ENCODE results near the gene EXOC6.

EXOC6 gene

DNA sequence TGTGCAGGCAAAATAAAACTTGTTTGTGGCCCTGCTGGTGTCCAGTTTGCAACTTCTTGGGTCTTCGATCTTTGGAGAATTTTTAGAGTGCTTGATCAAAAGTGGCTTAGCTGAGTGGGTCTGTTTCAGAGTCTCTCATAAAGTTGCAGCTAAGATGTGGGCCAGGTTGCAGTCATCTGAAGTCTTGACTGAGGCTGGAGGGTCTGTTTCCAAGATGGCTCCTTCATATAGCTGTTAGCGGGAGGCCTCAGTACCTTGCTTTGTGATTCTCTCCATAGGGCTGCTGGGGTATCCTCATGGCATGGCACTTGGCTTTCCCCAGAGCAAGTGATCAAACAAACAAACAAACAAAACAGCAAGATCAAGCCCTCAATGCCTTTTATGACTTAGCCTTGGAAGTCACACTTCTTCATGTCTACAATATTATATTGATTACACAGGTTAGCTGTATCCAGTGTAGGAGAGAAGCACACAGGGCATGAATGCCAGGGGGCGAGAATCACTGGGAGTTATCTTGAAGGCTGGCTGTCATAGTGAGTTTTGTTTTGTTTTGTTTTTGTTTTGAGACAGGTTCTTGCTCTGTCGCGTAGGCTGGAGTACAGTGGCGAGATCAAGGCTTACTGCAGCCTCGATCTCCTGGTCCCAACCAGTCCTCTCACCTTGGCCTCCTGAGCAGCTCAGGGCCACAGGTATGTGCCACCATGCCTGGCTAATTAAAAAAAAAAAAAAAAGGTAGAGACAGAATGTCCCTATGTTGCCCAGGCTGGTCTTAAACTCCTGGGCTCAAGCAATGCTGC is 235.6 kb downstream of the EXOC6 start:
- H3K4me1 ChIP-seq (ENCODE audit: control insufficient read depth, insufficient read depth, low read length, poor library complexity, severe bottlenecking), result no peaks in the 10 kb centered on the region
- H3K27me3 ChIP-seq (replicated peaks; ENCODE audit: control insufficient read depth, insufficient read depth, low read length, poor library complexity, severe bottlenecking), result peaks cover 13% of the 10 kb centered on the region
- no peaks in the 10 kb centered on the region for H3K9me3 ChIP-seq (ENCODE audit: control insufficient read depth, low read length)
- H3K36me3 ChIP-seq (ENCODE audit: control insufficient read depth, insufficient read depth, low read length), result no peaks in the 10 kb centered on the region
- DNase-seq, result no peak
- H3K27ac ChIP-seq (ENCODE audit: insufficient read depth, low read length, poor library complexity, severe bottlenecking), result no peak overlapping the region
- no peak overlapping the region for H3K4me3 ChIP-seq (ENCODE audit: insufficient read depth, low read depth, low read length, poor library complexity, severe bottlenecking)

GRCh38 chr10:93085272-93085859 is 237.0 kb downstream of the EXOC6 start:
- H3K9me3 ChIP-seq (ENCODE audit: control insufficient read depth, low read length), result no peaks in the 10 kb centered on the region
- H3K4me3 ChIP-seq (ENCODE audit: insufficient read depth, low read depth, low read length, poor library complexity, severe bottlenecking), result no peak overlapping the region
- H3K27me3 ChIP-seq (replicated peaks; ENCODE audit: control insufficient read depth, insufficient read depth, low read length, poor library complexity, severe bottlenecking), result peaks cover 2% of the 10 kb centered on the region
- no peaks in the 10 kb centered on the region for H3K36me3 ChIP-seq (ENCODE audit: control insufficient read depth, insufficient read depth, low read length)
- H3K27ac ChIP-seq (ENCODE audit: insufficient read depth, low read length, poor library complexity, severe bottlenecking), result no peak overlapping the region
- H3K4me1 ChIP-seq (ENCODE audit: control insufficient read depth, insufficient read depth, low read length, poor library complexity, severe bottlenecking), result no peaks in the 10 kb centered on the region
- DNase-seq, result no peak

- H3K4me3 ChIP-seq (ENCODE audit: insufficient read depth, low read depth, low read length, poor library complexity, severe bottlenecking), result no peak overlapping the region
- no peaks in the 10 kb centered on the region for H3K27me3 ChIP-seq (replicated peaks; ENCODE audit: control insufficient read depth, insufficient read depth, low read length, poor library complexity, severe bottlenecking)
These were observed 238.0 kb downstream of the EXOC6 start for GRCh38 chr10:93086289-93086688.

DNA sequence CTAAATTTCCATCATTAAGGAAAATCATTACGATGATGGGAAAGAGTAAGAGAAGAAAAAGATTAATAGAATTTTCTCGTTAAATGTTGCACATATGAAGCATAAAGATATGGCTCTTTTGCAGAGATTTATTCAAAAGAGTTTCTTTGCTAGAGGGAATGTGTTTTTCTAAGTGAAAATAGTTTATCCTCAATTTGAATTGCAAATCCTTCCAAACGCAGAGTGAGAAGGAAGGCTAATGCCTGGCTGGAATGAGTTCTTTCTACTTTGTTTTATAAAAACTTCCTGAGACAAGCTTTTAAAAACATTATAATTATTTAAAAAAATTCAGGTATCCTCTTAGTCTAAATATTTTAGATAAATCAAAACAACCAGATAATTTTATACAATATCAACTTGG is 239.5 kb downstream of the EXOC6 start:
- H3K9me3 ChIP-seq (ENCODE audit: control insufficient read depth, low read length), result no peaks in the 10 kb centered on the region
- no peak overlapping the region for H3K27ac ChIP-seq (ENCODE audit: insufficient read depth, low read length, poor library complexity, severe bottlenecking)
- no peak overlapping the region for H3K4me3 ChIP-seq (ENCODE audit: insufficient read depth, low read depth, low read length, poor library complexity, severe bottlenecking)
- no peaks in the 10 kb centered on the region for H3K4me1 ChIP-seq (ENCODE audit: control insufficient read depth, insufficient read depth, low read length, poor library complexity, severe bottlenecking)
- no peaks in the 10 kb centered on the region for H3K36me3 ChIP-seq (ENCODE audit: control insufficient read depth, insufficient read depth, low read length)
- DNase-seq, result no peak
- H3K27me3 ChIP-seq (replicated peaks; ENCODE audit: control insufficient read depth, insufficient read depth, low read length, poor library complexity, severe bottlenecking), result no peaks in the 10 kb centered on the region

More at GRCh38 chr10:93086289-93086688, 238.0 kb downstream of the EXOC6 start:
- H3K36me3 ChIP-seq (ENCODE audit: control insufficient read depth, insufficient read depth, low read length), result no peaks in the 10 kb centered on the region
- DNase-seq, result no peak
- no peaks in the 10 kb centered on the region for H3K9me3 ChIP-seq (ENCODE audit: control insufficient read depth, low read length)
- H3K4me1 ChIP-seq (ENCODE audit: control insufficient read depth, insufficient read depth, low read length, poor library complexity, severe bottlenecking), result no peaks in the 10 kb centered on the region
- no peak overlapping the region for H3K27ac ChIP-seq (ENCODE audit: insufficient read depth, low read length, poor library complexity, severe bottlenecking)

GRCh38 chr10:93088466-93088865 is 240.1 kb downstream of the EXOC6 start:
- no peak overlapping the region for H3K4me3 ChIP-seq (ENCODE audit: insufficient read depth, low read depth, low read length, poor library complexity, severe bottlenecking)
- no peak for DNase-seq
- H3K4me1 ChIP-seq (ENCODE audit: control insufficient read depth, insufficient read depth, low read length, poor library complexity, severe bottlenecking), result no peaks in the 10 kb centered on the region
- H3K9me3 ChIP-seq (ENCODE audit: control insufficient read depth, low read length), result no peaks in the 10 kb centered on the region
- no peak overlapping the region for H3K27ac ChIP-seq (ENCODE audit: insufficient read depth, low read length, poor library complexity, severe bottlenecking)
- H3K36me3 ChIP-seq (ENCODE audit: control insufficient read depth, insufficient read depth, low read length), result no peaks in the 10 kb centered on the region
- no peaks in the 10 kb centered on the region for H3K27me3 ChIP-seq (replicated peaks; ENCODE audit: control insufficient read depth, insufficient read depth, low read length, poor library complexity, severe bottlenecking)

GRCh38 chr10:93090619-93091018 is 242.3 kb downstream of the EXOC6 start:
- Histone ChIP-seq H3K9me3 (ENCODE audit: control insufficient read depth, low read length) (no peaks in the 10 kb centered on the region), H3K27ac (ENCODE audit: insufficient read depth, low read length, poor library complexity, severe bottlenecking) (no peak overlapping the region), H3K4me3 (ENCODE audit: insufficient read depth, low read depth, low read length, poor library complexity, severe bottlenecking) (no peak overlapping the region), H3K36me3 (ENCODE audit: control insufficient read depth, insufficient read depth, low read length) (no peaks in the 10 kb centered on the region), H3K27me3 (replicated peaks; ENCODE audit: control insufficient read depth, insufficient read depth, low read length, poor library complexity, severe bottlenecking) (no peaks in the 10 kb centered on the region), H3K4me1 (ENCODE audit: control insufficient read depth, insufficient read depth, low read length, poor library complexity, severe bottlenecking) (no peaks in the 10 kb centered on the region)
- no peak for DNase-seq

- DNase-seq, result no peak
- Histone ChIP-seq H3K36me3 (ENCODE audit: control insufficient read depth, insufficient read depth, low read length) (no peaks in the 10 kb centered on the region), H3K27me3 (replicated peaks; ENCODE audit: control insufficient read depth, insufficient read depth, low read length, poor library complexity, severe bottlenecking) (no peaks in the 10 kb centered on the region), H3K4me1 (ENCODE audit: control insufficient read depth, insufficient read depth, low read length, poor library complexity, severe bottlenecking) (no peaks in the 10 kb centered on the region), H3K4me3 (ENCODE audit: insufficient read depth, low read depth, low read length, poor library complexity, severe bottlenecking) (no peak overlapping the region), H3K27ac (ENCODE audit: insufficient read depth, low read length, poor library complexity, severe bottlenecking) (no peak overlapping the region), H3K9me3 (ENCODE audit: control insufficient read depth, low read length) (no peaks in the 10 kb centered on the region)
These were observed 243.6 kb downstream of the EXOC6 start for GRCh38 chr10:93091960-93092359.

DNA sequence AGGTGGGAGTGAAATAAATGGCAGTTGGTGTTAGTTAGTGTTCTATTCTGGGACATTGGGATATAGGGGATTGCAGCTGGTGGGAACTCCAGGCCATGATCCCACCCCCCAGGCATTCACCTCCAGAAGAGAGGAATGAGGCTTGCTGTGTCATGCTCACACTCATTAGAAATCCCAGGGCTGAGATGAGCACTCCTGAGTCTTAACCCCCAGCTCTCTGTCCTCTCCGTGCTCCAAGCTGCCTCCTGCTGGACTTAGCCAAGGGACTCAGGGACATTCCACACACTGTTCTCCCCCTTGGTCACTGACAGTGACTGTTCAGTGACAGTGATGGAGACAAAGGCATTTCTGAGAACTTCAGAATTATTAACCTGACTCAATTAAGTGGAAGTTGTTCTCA is 246.9 kb downstream of the EXOC6 start:
- no peaks in the 10 kb centered on the region for H3K4me1 ChIP-seq (ENCODE audit: control insufficient read depth, insufficient read depth, low read length, poor library complexity, severe bottlenecking)
- no peak for DNase-seq
- H3K27ac ChIP-seq (ENCODE audit: insufficient read depth, low read length, poor library complexity, severe bottlenecking), result no peak overlapping the region
- H3K4me3 ChIP-seq (ENCODE audit: insufficient read depth, low read depth, low read length, poor library complexity, severe bottlenecking), result no peak overlapping the region
- H3K36me3 ChIP-seq (ENCODE audit: control insufficient read depth, insufficient read depth, low read length), result no peaks in the 10 kb centered on the region
- no peaks in the 10 kb centered on the region for H3K27me3 ChIP-seq (replicated peaks; ENCODE audit: control insufficient read depth, insufficient read depth, low read length, poor library complexity, severe bottlenecking)
- H3K9me3 ChIP-seq (ENCODE audit: control insufficient read depth, low read length), result no peaks in the 10 kb centered on the region

DNA sequence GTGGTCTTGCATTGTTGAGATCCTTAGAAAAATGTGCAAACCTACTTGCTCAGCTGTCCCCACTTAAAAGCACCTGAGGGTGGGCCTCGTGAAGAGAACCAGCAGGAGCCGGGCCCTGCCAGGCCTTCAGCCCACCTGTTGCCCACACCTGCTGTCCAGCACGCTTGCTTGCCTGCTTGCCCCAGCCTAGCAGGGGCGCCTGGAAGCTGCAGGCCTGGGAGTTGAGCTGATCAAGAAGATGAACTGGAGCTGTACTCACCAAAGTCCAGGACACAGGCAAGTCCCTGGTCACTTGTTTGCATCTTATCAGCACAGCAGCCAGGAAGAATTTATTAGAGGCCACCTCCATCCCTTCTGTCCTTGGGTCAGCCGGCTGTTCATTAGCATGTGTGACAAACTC is 248.6 kb downstream of the EXOC6 start:
- DNase-seq, result no peak
- H3K9me3 ChIP-seq (ENCODE audit: control insufficient read depth, low read length), result no peaks in the 10 kb centered on the region
- no peaks in the 10 kb centered on the region for H3K36me3 ChIP-seq (ENCODE audit: control insufficient read depth, insufficient read depth, low read length)
- H3K4me3 ChIP-seq (ENCODE audit: insufficient read depth, low read depth, low read length, poor library complexity, severe bottlenecking), result no peak overlapping the region
- H3K27me3 ChIP-seq (replicated peaks; ENCODE audit: control insufficient read depth, insufficient read depth, low read length, poor library complexity, severe bottlenecking), result no peaks in the 10 kb centered on the region
- no peaks in the 10 kb centered on the region for H3K4me1 ChIP-seq (ENCODE audit: control insufficient read depth, insufficient read depth, low read length, poor library complexity, severe bottlenecking)
- H3K27ac ChIP-seq (ENCODE audit: insufficient read depth, low read length, poor library complexity, severe bottlenecking), result no peak overlapping the region

GRCh38 chr10:93097386-93097785 is 249.1 kb downstream of the EXOC6 start:
- H3K27ac ChIP-seq (ENCODE audit: insufficient read depth, low read length, poor library complexity, severe bottlenecking), result no peak overlapping the region

More at GRCh38 chr10:93097386-93097785, 249.1 kb downstream of the EXOC6 start:
- DNase-seq, result no peak
- Histone ChIP-seq H3K4me3 (ENCODE audit: insufficient read depth, low read depth, low read length, poor library complexity, severe bottlenecking) (no peak overlapping the region), H3K36me3 (ENCODE audit: control insufficient read depth, insufficient read depth, low read length) (no peaks in the 10 kb centered on the region), H3K9me3 (ENCODE audit: control insufficient read depth, low read length) (no peaks in the 10 kb centered on the region), H3K27me3 (replicated peaks; ENCODE audit: control insufficient read depth, insufficient read depth, low read length, poor library complexity, severe bottlenecking) (no peaks in the 10 kb centered on the region), H3K4me1 (ENCODE audit: control insufficient read depth, insufficient read depth, low read length, poor library complexity, severe bottlenecking) (no peaks in the 10 kb centered on the region)

Data from effector memory CD4-positive, alpha-beta T cell (primary cell).